Measurements from ENCODE around the gene PRMT5.

PRMT5 gene

DNA sequence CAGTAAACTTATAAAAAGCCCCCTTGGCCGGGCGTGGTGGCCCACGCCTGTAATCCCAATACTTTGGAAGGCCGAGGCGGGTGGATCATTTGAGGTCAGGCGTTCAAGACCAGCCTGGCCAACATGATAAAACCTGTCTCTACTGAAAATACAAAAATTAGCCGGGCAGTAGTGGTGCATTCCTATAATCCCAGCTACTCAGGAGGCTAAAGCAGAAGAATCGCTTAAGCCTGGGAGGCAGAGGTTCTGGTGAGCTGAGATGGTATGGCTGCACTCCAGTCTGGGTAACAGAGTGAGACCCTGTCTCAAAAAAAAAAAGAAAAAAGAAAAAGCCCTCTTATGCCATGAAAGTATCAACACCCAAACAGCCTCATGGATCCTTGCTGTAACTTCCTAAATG lies 3.7 kb downstream of the PRMT5 start:
- DNase-seq (ENCODE audit: extremely low spot score), result no peak
- POLR2A ChIA-PET, result no interaction called here
- CTCF ChIA-PET, result no interaction called here
- TF ChIP-seq SUZ12 (IDR thresholded peaks at IDR 0.05), result no peak

DNA sequence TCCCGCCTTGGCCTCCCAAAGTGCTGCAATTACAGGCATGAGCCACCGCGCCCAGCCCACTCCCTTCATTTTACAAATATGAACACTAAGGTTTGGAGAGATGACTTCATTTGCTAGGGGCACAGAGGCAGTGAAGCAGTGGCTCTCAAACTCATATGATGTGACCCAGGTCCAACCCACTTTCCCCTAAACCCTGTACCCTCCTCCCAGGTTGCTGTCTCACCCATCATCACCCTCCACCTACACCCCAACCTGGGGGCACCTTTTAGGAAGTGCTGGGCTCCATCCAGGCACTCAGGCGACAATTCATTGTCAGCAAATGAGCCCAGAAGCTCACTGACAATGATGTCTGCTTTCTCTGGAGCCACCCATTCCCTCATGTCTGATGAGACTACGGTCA lies 5.4 kb downstream of the PRMT5 start:
- TF ChIP-seq SP1 (IDR thresholded peaks at IDR 0.05) (no peak), ARNT (IDR thresholded peaks at IDR 0.05) (no peak), BHLHE40 (IDR thresholded peaks at IDR 0.05; ENCODE audit: borderline replicate concordance) (no peak), ELF4 (IDR thresholded peaks at IDR 0.05) (no peak), FOXK2 (IDR thresholded peaks at IDR 0.05) (no peak), CTBP1 (IDR thresholded peaks at IDR 0.05; ENCODE audit: borderline replicate concordance) (no peak), L3MBTL2 (conservative IDR thresholded peaks at IDR 0.05) (no peak), LEF1 (IDR thresholded peaks at IDR 0.05; ENCODE audit: borderline replicate concordance) (no peak), FOXM1 (IDR thresholded peaks at IDR 0.05; ENCODE audit: borderline replicate concordance) (no peak), FOXA1 (IDR thresholded peaks at IDR 0.05) (no peak), HDGF (IDR thresholded peaks at IDR 0.05; ENCODE audit: borderline replicate concordance) (no peak), SUZ12 (IDR thresholded peaks at IDR 0.05) (no peak), ZNF384 (IDR thresholded peaks at IDR 0.05) (no peak), TARDBP (IDR thresholded peaks at IDR 0.05) (no peak), NFRKB (IDR thresholded peaks at IDR 0.05) (no peak)
- TF ChIP-seq, protein P1, sequence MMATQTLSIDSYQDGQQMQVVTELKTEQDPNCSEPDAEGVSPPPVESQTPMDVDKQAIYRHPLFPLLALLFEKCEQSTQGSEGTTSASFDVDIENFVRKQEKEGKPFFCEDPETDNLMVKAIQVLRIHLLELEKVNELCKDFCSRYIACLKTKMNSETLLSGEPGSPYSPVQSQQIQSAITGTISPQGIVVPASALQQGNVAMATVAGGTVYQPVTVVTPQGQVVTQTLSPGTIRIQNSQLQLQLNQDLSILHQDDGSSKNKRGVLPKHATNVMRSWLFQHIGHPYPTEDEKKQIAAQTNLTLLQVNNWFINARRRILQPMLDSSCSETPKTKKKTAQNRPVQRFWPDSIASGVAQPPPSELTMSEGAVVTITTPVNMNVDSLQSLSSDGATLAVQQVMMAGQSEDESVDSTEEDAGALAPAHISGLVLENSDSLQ (IDR thresholded peaks at IDR 0.05), result no peak
- ChIA-PET CTCF (no interaction called here), POLR2A (no interaction called here)
- DNase-seq (ENCODE audit: extremely low spot score), result no peak

DNA sequence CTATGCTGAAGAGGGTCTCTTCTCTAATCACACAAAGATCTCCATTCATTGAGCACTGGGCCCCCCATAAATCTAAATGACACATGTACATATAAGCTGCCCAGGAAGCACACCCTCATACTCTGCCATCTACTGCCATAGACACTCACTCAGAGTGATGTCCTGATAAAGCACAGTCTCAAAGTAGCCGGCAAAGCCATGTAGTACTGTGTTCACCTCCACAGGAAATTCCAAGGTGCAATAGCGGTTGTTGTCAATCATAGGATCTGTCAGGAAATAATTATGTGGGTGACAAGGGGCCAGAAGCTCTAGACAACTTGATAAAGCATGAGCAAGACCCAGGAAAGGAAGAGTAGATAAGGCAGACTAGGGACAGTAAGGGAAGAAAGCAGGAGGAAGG lies 6.9 kb downstream of the PRMT5 start:
- POLR2A ChIA-PET, result no interaction called here
- CTCF ChIA-PET, result no interaction called here

DNA sequence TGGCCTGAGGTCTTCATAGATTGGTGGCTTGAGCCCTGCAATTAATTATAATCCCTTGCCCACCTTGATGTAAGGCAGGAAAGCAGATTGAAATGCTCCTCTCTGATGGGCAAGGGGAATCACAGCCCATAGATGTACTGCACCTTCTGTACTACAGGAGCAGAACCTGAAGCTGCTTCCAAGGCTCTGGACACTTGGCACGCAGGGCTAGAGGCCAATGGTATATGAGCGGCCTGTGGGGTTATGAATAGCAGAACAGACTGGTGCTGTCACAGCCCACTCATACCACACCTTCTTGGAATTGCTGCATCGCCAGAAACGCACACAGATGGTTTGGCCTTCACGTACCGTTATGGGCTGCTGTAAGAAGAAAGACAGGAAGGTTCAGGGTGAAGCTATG lies 8.5 kb downstream of the PRMT5 start:
- no peak for TF ChIP-seq BHLHE40 (IDR thresholded peaks at IDR 0.05; ENCODE audit: borderline replicate concordance)
- TF ChIP-seq ELF4 (IDR thresholded peaks at IDR 0.05), result no peak
- no peak for TF ChIP-seq TARDBP (IDR thresholded peaks at IDR 0.05)
- TF ChIP-seq L3MBTL2 (conservative IDR thresholded peaks at IDR 0.05), result no peak
- TF ChIP-seq SUZ12 (IDR thresholded peaks at IDR 0.05), result no peak
- TF ChIP-seq SP1 (IDR thresholded peaks at IDR 0.05), result no peak
- TF ChIP-seq CTBP1 (IDR thresholded peaks at IDR 0.05; ENCODE audit: borderline replicate concordance), result no peak
- TF ChIP-seq FOXA1 (IDR thresholded peaks at IDR 0.05), result no peak
- no peak for TF ChIP-seq FOXM1 (IDR thresholded peaks at IDR 0.05; ENCODE audit: borderline replicate concordance)
- no peak for TF ChIP-seq ZNF384 (IDR thresholded peaks at IDR 0.05)
- POLR2A ChIA-PET, result interaction anchor here (1.6 to 4.1 kb wide), 3 partner anchors 8 to 36 kb away, joined by 5 to 50 read pairs (median 22); partner anchors contain the start of genes HAUS4 and PRMT5
- no peak for DNase-seq (ENCODE audit: extremely low spot score)
- CTCF ChIA-PET, result interaction anchor here (0.6 to 3.7 kb wide), 3 partner anchors 10 to 66 kb away, joined by 3 to 21 read pairs (median 5); partner anchors contain the start of gene PRMT5

More for the DNA sequence above, 6.9 kb downstream of the PRMT5 start:
- DNase-seq (ENCODE audit: extremely low spot score), result no peak
- TF ChIP-seq ELF4 (IDR thresholded peaks at IDR 0.05), result no peak
- TF ChIP-seq NFRKB (IDR thresholded peaks at IDR 0.05), result no peak
- no peak for TF ChIP-seq L3MBTL2 (conservative IDR thresholded peaks at IDR 0.05)
- TF ChIP-seq CTBP1 (IDR thresholded peaks at IDR 0.05; ENCODE audit: borderline replicate concordance), result no peak
- TF ChIP-seq TARDBP (IDR thresholded peaks at IDR 0.05), result no peak
- TF ChIP-seq FOXK2 (IDR thresholded peaks at IDR 0.05), result no peak
- no peak for TF ChIP-seq HDGF (IDR thresholded peaks at IDR 0.05; ENCODE audit: borderline replicate concordance)
- TF ChIP-seq SUZ12 (IDR thresholded peaks at IDR 0.05), result no peak
- no peak for TF ChIP-seq FOXM1 (IDR thresholded peaks at IDR 0.05; ENCODE audit: borderline replicate concordance)
- no peak for TF ChIP-seq SP1 (IDR thresholded peaks at IDR 0.05)
- TF ChIP-seq, protein P1 (IDR thresholded peaks at IDR 0.05), result no peak
- TF ChIP-seq ZNF384 (IDR thresholded peaks at IDR 0.05), result no peak
- TF ChIP-seq BHLHE40 (IDR thresholded peaks at IDR 0.05; ENCODE audit: borderline replicate concordance), result no peak
- no peak for TF ChIP-seq FOXA1 (IDR thresholded peaks at IDR 0.05)
- TF ChIP-seq ARNT (IDR thresholded peaks at IDR 0.05), result no peak
- TF ChIP-seq LEF1 (IDR thresholded peaks at IDR 0.05; ENCODE audit: borderline replicate concordance), result no peak

DNA sequence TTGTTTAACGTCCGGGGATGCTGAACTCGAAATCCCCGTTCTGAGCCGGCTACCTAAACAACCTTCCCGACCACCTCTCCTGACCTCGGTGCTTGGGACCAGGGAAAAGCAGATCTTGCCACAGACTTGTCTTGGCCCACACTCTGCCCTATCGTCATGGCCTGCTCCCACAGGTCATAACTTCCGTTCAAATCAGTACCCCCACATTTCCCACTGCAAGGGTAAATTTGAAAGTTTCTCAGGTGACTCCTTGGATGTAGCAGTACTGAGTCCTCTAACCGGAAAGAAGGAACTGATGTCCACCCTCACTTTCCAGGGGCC lies 9.6 kb downstream of the PRMT5 start:
- ChIA-PET CTCF (interaction anchor here (1.2 to 3.7 kb wide), 4 partner anchors 11 to 67 kb away, joined by 4 to 21 read pairs (median 5); partner anchors contain the start of gene PRMT5), POLR2A (interaction anchor here (0.5 to 4.1 kb wide), 14 partner anchors 10 to 455 kb away, joined by 3 to 50 read pairs (median 4); partner anchors contain the start of genes HAUS4 and PRMT5)
- DNase-seq (ENCODE audit: extremely low spot score), result no peak
- TF ChIP-seq HDGF (IDR thresholded peaks at IDR 0.05; ENCODE audit: borderline replicate concordance) (no peak), TARDBP (IDR thresholded peaks at IDR 0.05) (no peak), BHLHE40 (IDR thresholded peaks at IDR 0.05; ENCODE audit: borderline replicate concordance) (no peak), NFRKB (IDR thresholded peaks at IDR 0.05) (no peak), LEF1 (IDR thresholded peaks at IDR 0.05; ENCODE audit: borderline replicate concordance) (no peak), SUZ12 (IDR thresholded peaks at IDR 0.05) (no peak), SP1 (IDR thresholded peaks at IDR 0.05) (no peak), FOXK2 (IDR thresholded peaks at IDR 0.05) (no peak), ARNT (IDR thresholded peaks at IDR 0.05) (no peak), FOXM1 (IDR thresholded peaks at IDR 0.05; ENCODE audit: borderline replicate concordance) (no peak), ZNF384 (IDR thresholded peaks at IDR 0.05) (no peak), CTBP1 (IDR thresholded peaks at IDR 0.05; ENCODE audit: borderline replicate concordance) (no peak)
- TF ChIP-seq, protein P1 (IDR thresholded peaks at IDR 0.05), result no peak

Measured in HEK293T (cell line).